Neural crest cell (in vitro differentiated cells): ENCODE measurements around the gene TIMM50. TPM values are rescaled to one million over a fixed set of nuclear protein-coding genes. Genes with fewer than 3 reads are reported as not detected.
A peak's percentile ranks its signal among the peaks of the same experiment; 100 is the strongest.
"Not testable (repeated sequence)": the region's sequence is repeated elsewhere in the genome, so short reads cannot be mapped to it uniquely, and the experiment has no call there.

Experiments used
- DNase-seq: peaks from one replicate; pipeline ENCODE4 v3.0.0; 2021; ENCODE audit warnings: low read depth, mixed read lengths, low spot score
- H3K27ac Mint-ChIP-seq: one replicate; pipeline ENCODE4 v1.8.0; 2021; ENCODE audit warnings: mild to moderate bottlenecking, mixed read lengths; ENCODE audit not compliant: unreplicated experiment
- H3K27me3 Mint-ChIP-seq: 2 replicates; pipeline ENCODE4 v1.8.0; 2021; ENCODE audit warnings: low read depth, mild to moderate bottlenecking, mixed read lengths
- H3K36me3 Mint-ChIP-seq: 2 replicates; pipeline ENCODE4 v1.8.0; 2021; ENCODE audit warnings: low read depth, mild to moderate bottlenecking, mixed read lengths
- H3K4me1 Mint-ChIP-seq: 2 replicates; pipeline ENCODE4 v1.8.0; 2021; ENCODE audit warnings: mixed read lengths
- H3K4me3 Mint-ChIP-seq: one replicate; pipeline ENCODE4 v1.8.0; 2021; ENCODE audit warnings: mild to moderate bottlenecking, mixed read lengths
- H3K9me3 Mint-ChIP-seq: 2 replicates; pipeline ENCODE4 v1.8.0; 2021; ENCODE audit warnings: mixed read lengths
- total RNA-seq: library from RNA; stranded (reverse); gene quantifications from 2 replicates; pipeline ENCODE4 v1.2.1, GENCODE V29; 2021
- TF ChIP-seq, protein P1 (sequence below): fragments of 200-600 bp; sonication (generic); conservative IDR thresholded peaks from 2 replicates; pipeline ENCODE4 v1.5.0; 2021; ENCODE audit warnings: antibody characterized with exemption, mild to moderate bottlenecking

Gene TIMM50
- total RNA-seq, 1 donor from 2014 or later: 121 TPM

DNA sequence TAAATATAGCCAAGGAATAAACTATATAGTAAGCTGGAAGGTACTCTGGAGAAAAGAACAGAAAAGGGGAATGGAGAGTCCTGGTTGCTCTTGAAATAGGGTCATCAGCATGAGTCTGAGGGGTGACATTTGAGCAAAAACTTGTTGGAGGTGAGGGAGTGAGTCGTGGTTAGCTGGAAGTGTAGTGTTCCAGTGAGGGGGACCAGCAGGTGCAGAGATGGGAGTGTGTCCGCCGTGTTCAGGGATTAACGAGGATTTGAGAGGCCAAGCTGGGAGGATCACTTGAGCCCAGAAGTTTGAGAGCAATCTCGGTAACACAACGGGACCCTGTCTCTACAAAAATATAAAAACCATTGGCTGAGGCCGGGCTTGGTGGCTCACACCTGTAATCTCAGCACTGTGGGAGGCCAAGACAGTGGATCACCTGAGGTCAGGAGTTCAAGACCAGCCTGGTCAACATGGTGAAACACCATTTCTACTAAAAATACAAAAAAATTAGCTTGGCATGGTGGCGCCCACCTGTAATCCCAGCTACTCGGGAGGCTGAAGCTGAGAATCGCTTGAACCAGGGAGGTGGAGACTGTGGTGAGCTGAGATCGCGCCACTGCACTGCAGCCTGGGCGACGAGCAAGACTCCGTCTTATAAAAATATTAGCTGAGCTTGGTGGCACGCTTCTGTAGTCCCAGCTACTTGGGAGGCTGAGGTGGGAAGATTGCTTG is 34.1 kb upstream of the TIMM50 start:
- H3K27ac Mint-ChIP-seq: peak overlapping the region; percentile 94
- H3K4me3 Mint-ChIP-seq: peak overlapping the region; percentile 95
- no peaks in the 10 kb centered on the region for H3K9me3 Mint-ChIP-seq
- DNase-seq: no peak
- H3K36me3 Mint-ChIP-seq: peaks cover 5% of the 10 kb centered on the region
- H3K4me1 Mint-ChIP-seq: peaks cover 31% of the 10 kb centered on the region
- no peaks in the 10 kb centered on the region for H3K27me3 Mint-ChIP-seq
- TF ChIP-seq, protein P1, sequence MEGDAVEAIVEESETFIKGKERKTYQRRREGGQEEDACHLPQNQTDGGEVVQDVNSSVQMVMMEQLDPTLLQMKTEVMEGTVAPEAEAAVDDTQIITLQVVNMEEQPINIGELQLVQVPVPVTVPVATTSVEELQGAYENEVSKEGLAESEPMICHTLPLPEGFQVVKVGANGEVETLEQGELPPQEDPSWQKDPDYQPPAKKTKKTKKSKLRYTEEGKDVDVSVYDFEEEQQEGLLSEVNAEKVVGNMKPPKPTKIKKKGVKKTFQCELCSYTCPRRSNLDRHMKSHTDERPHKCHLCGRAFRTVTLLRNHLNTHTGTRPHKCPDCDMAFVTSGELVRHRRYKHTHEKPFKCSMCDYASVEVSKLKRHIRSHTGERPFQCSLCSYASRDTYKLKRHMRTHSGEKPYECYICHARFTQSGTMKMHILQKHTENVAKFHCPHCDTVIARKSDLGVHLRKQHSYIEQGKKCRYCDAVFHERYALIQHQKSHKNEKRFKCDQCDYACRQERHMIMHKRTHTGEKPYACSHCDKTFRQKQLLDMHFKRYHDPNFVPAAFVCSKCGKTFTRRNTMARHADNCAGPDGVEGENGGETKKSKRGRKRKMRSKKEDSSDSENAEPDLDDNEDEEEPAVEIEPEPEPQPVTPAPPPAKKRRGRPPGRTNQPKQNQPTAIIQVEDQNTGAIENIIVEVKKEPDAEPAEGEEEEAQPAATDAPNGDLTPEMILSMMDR: no peak

GRCh38 chr19:39448271-39448670 is 32.4 kb upstream of the TIMM50 start:
- H3K27me3 Mint-ChIP-seq: no peaks in the 10 kb centered on the region
- TF ChIP-seq, protein P1: no peak
- DNase-seq: no peak
- H3K4me3 Mint-ChIP-seq: peak overlapping the region; percentile 80
- no peak overlapping the region for H3K27ac Mint-ChIP-seq
- peaks cover 15% of the 10 kb centered on the region for H3K36me3 Mint-ChIP-seq
- H3K9me3 Mint-ChIP-seq: no peaks in the 10 kb centered on the region
- peaks cover 31% of the 10 kb centered on the region for H3K4me1 Mint-ChIP-seq

DNA sequence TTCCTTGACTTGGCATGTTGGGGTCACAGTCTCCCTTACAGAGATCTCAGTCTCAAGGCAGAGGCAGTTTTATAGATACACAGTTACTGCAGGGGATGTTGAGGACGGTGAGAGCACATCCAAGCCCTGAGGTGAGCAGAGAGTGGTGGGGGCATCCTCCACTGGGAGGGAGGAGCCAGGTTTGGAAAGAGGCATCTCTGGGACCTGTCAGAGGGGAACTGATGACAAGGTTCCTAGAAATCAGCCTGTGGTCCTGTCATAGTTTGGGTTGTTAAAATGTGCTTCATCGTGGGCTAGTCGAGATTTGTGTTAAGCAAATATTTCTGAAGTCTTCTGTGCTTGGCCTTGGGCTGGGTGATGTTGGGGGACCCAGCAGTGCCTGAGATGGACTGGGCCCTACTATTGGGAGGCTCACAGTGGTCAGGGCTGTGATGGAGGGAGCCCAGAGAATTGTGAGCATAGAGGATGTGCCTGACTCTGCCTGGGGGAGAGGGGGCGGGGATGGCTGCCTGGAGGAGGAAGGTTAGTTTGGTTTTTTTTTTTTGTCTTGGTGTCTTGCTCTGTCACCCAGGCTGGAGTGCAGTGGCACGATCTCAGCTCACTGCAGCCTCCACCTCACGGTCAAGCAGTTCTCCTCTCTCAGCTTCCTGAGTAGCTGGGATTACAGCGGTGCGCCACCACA is 31.4 kb upstream of the TIMM50 start:
- Mint-ChIP-seq H3K27ac (peak overlapping the region; percentile 27), H3K4me1 (peaks cover 31% of the 10 kb centered on the region), H3K4me3 (peak overlapping the region; percentile 65), H3K27me3 (no peaks in the 10 kb centered on the region), H3K36me3 (peaks cover 15% of the 10 kb centered on the region), H3K9me3 (no peaks in the 10 kb centered on the region)
- TF ChIP-seq, protein P1: no peak
- no peak for DNase-seq

- DNase-seq, H3K9me3 Mint-ChIP-seq, H3K27me3 Mint-ChIP-seq, H3K4me3 Mint-ChIP-seq, H3K27ac Mint-ChIP-seq: not testable (repeated sequence)
- Mint-ChIP-seq H3K4me1 (peaks cover 15% of the 10 kb centered on the region), H3K36me3 (peaks cover 15% of the 10 kb centered on the region)
Measured at GRCh38 chr19:39451257-39451656, 29.4 kb upstream of the TIMM50 start.

GRCh38 chr19:39463403-39463802 is 17.2 kb upstream of the TIMM50 start:
- no peaks in the 10 kb centered on the region for H3K9me3 Mint-ChIP-seq
- no peaks in the 10 kb centered on the region for H3K4me1 Mint-ChIP-seq
- no peak for DNase-seq
- H3K4me3 Mint-ChIP-seq: no peak overlapping the region
- peaks cover 8% of the 10 kb centered on the region for H3K36me3 Mint-ChIP-seq
- TF ChIP-seq, protein P1: no peak
- H3K27me3 Mint-ChIP-seq: no peaks in the 10 kb centered on the region
- no peak overlapping the region for H3K27ac Mint-ChIP-seq
